ENCODE results near the gene NDUFB2.

GRCh38 chr7:140754506-140754905 is 58.0 kb downstream of the NDUFB2 start:
- TF ChIP-seq REST (IDR thresholded peaks at IDR 0.05; ENCODE audit: borderline replicate concordance) (no peak), CTCF (IDR thresholded peaks at IDR 0.05; ENCODE audit: poor library complexity, severe bottlenecking) (no peak), TAF1 (IDR thresholded peaks at IDR 0.05; ENCODE audit: low read depth) (no peak), EZH2 (IDR thresholded peaks at IDR 0.05; ENCODE audit: borderline replicate concordance, insufficient read depth, low read length, poor library complexity, severe bottlenecking) (no peak), RAD21 (conservative IDR thresholded peaks at IDR 0.05) (no peak), POLR2AphosphoS5 (IDR thresholded peaks at IDR 0.05) (no peak)

All from neural cell (in vitro differentiated cells).